OCI-LY1 (cell line): ENCODE results near the gene CDH9.

Experiments
- H2AFZ ChIP-seq: fragments of 200-600 bp; sonication (generic), shearing (Covaris generic); 2 replicates; pipeline ENCODE4 v1.6.0; 2014; ENCODE audit warnings: antibody characterized with exemption, mild to moderate bottlenecking, low read length
- H3F3A ChIP-seq: fragments of 200-600 bp; sonication (generic), shearing (Covaris generic); 2 replicates; pipeline ENCODE4 v1.6.0; 2014; ENCODE audit warnings: mild to moderate bottlenecking, antibody characterized with exemption, low read length, moderate library complexity; ENCODE audit not compliant: insufficient read depth
- H3K27ac ChIP-seq: fragments of 200-600 bp; sonication (generic); 2 replicates; pipeline ENCODE4 v1.5.1; 2014; ENCODE audit warnings: low read length, mixed run types, mild to moderate bottlenecking, low read depth; ENCODE audit not compliant: poor library complexity, severe bottlenecking
- H3K27me3 ChIP-seq: fragments of 200-600 bp; sonication (generic); 2 replicates; pipeline ENCODE4 v1.6.0; 2014; ENCODE audit warnings: antibody characterized with exemption, mild to moderate bottlenecking, low read length, moderate library complexity; ENCODE audit not compliant: insufficient read depth
- H3K36me3 ChIP-seq: fragments of 200-600 bp; sonication (generic); 2 replicates; pipeline ENCODE4 v1.6.1; 2014; ENCODE audit warnings: mild to moderate bottlenecking, antibody characterized with exemption, low read length, moderate library complexity, mixed read lengths; ENCODE audit not compliant: insufficient read depth
- H3K4me1 ChIP-seq: fragments of 200-600 bp; sonication (generic); 2 replicates; pipeline ENCODE4 v1.5.1; 2014; ENCODE audit warnings: mild to moderate bottlenecking, low read length, moderate library complexity; ENCODE audit not compliant: insufficient read depth, severe bottlenecking
- H3K4me2 ChIP-seq: fragments of 200-600 bp; sonication (generic), shearing (Covaris generic); 2 replicates; pipeline ENCODE4 v1.6.1; 2014; ENCODE audit warnings: low read length
- H3K4me3 ChIP-seq: fragments of 200-600 bp; sonication (generic); 2 replicates; pipeline ENCODE4 v1.5.1; 2014; ENCODE audit warnings: low read length, low read depth, mild to moderate bottlenecking, mixed read lengths; ENCODE audit not compliant: poor library complexity, severe bottlenecking
- H3K79me2 ChIP-seq: fragments of 200-600 bp; shearing (Covaris generic); 2 replicates; pipeline ENCODE4 v1.6.1; 2016; ENCODE audit warnings: mixed run types, low read length, mixed read lengths; ENCODE audit not compliant: insufficient read depth
- H3K9ac ChIP-seq: fragments of 200-600 bp; sonication (generic), shearing (Covaris generic); 2 replicates; pipeline ENCODE4 v1.6.1; 2014; ENCODE audit warnings: mild to moderate bottlenecking, low read length, mixed read lengths
- H3K9me2 ChIP-seq: fragments of 200-600 bp; sonication (generic), shearing (Covaris generic); 2 replicates; pipeline ENCODE4 v1.6.1; 2014; ENCODE audit warnings: low read depth, mild to moderate bottlenecking, low read length, mixed read lengths
- H3K9me3 ChIP-seq: fragments of 200-600 bp; shearing (Covaris generic); 2 replicates; pipeline ENCODE4 v1.6.1; 2014; ENCODE audit warnings: low read length, mixed read lengths
- H4K20me1 ChIP-seq: fragments of 200-600 bp; sonication (generic), shearing (Covaris generic); 2 replicates; pipeline ENCODE4 v1.6.0; 2016; ENCODE audit warnings: mild to moderate bottlenecking, low read length; ENCODE audit not compliant: insufficient read depth
- CTCF ChIP-seq: fragments of 200-600 bp; sonication (generic), shearing (Covaris generic); IDR thresholded peaks from 2 replicates; pipeline ENCODE4 v1.5.1; 2017; ENCODE audit warnings: mild to moderate bottlenecking, antibody characterized with exemption, low read length, moderate library complexity, mixed read lengths
- EZH2 ChIP-seq: fragments of 200-600 bp; sonication (generic), shearing (Covaris generic); IDR thresholded peaks from 2 replicates; pipeline ENCODE4 v1.8.0; 2017; ENCODE audit warnings: borderline replicate concordance, mixed run types, mild to moderate bottlenecking, antibody characterized with exemption, low read length, moderate library complexity, mixed read lengths

Gene CDH9

DNA sequence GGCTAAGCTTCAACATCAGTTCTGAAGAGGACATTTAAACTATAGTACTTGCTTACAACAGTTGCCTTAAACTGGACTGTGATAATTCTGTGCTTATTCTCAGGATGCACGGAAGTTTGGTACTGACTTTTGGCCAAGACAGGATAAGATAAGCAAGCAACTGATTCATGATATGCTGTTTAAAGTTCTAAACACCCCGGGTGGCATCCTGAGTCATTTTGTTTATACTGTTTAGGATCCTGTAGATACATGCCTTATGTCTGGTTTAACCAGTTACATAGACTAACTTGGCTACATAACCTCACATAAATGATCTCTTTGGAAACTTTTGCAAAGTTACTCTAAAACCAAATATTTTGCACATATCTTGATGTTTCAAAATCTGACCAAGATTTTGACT, 95.9 kb downstream of the CDH9 start:
- Histone ChIP-seq H3K27ac (no peak overlapping the region), H3K36me3 (no peaks in the 10 kb centered on the region), H4K20me1 (no peaks in the 10 kb centered on the region), H3K27me3 (no peaks in the 10 kb centered on the region), H2AFZ (no peak overlapping the region), H3F3A (no peaks in the 10 kb centered on the region), H3K9me2 (no peaks in the 10 kb centered on the region), H3K79me2 (no peaks in the 10 kb centered on the region), H3K4me1 (no peaks in the 10 kb centered on the region), H3K9me3 (no peaks in the 10 kb centered on the region), H3K9ac (no peak overlapping the region), H3K4me3 (no peak overlapping the region), H3K4me2 (no peak overlapping the region)
- TF ChIP-seq CTCF (no peak), EZH2 (no peak)

- no peak overlapping the region for H3K4me3 ChIP-seq
- no peaks in the 10 kb centered on the region for H3F3A ChIP-seq
- no peaks in the 10 kb centered on the region for H3K27me3 ChIP-seq
- H3K27ac ChIP-seq = no peak overlapping the region
- H3K4me2 ChIP-seq = no peak overlapping the region
- H3K36me3 ChIP-seq = no peaks in the 10 kb centered on the region
- no peak overlapping the region for H3K9ac ChIP-seq
- TF ChIP-seq EZH2 (no peak), CTCF (no peak)
- no peaks in the 10 kb centered on the region for H3K9me3 ChIP-seq
- no peaks in the 10 kb centered on the region for H3K9me2 ChIP-seq
- no peak overlapping the region for H2AFZ ChIP-seq
- no peaks in the 10 kb centered on the region for H3K79me2 ChIP-seq
- no peaks in the 10 kb centered on the region for H4K20me1 ChIP-seq
- no peaks in the 10 kb centered on the region for H3K4me1 ChIP-seq
These were observed 97.4 kb downstream of the CDH9 start for GRCh38 chr5:26940994-26941393.

GRCh38 chr5:26932238-26932637, 106.1 kb downstream of the CDH9 start:
- no peaks in the 10 kb centered on the region for H3K9me2 ChIP-seq
- TF ChIP-seq CTCF (no peak), EZH2 (no peak)
- no peak overlapping the region for H3K4me2 ChIP-seq

More at GRCh38 chr5:26932238-26932637, 106.1 kb downstream of the CDH9 start:
- H3K9me3 ChIP-seq = no peaks in the 10 kb centered on the region
- no peaks in the 10 kb centered on the region for H3K79me2 ChIP-seq
- no peaks in the 10 kb centered on the region for H3K27me3 ChIP-seq
- no peak overlapping the region for H3K9ac ChIP-seq
- H3F3A ChIP-seq = no peaks in the 10 kb centered on the region
- H3K27ac ChIP-seq = no peak overlapping the region
- no peak overlapping the region for H3K4me3 ChIP-seq
- no peak overlapping the region for H2AFZ ChIP-seq
- no peaks in the 10 kb centered on the region for H4K20me1 ChIP-seq
- H3K4me1 ChIP-seq = no peaks in the 10 kb centered on the region
- no peaks in the 10 kb centered on the region for H3K36me3 ChIP-seq
